IMR-90 (cell line): Measurements from ENCODE around the gene GORASP1. TPM values are rescaled to one million over a fixed set of nuclear protein-coding genes. Genes with fewer than 3 reads are reported as not detected.

ENCODE experiments used
- ATAC-seq: fragments of 200-7000 bp; cut with Tn5 transposase; 2 replicates; pipeline ENCODE4 v1.9.1; 2020; ENCODE audit warnings: low read depth, mild to moderate bottlenecking, moderate library complexity
- BruUV-seq: library from RNA; stranded (reverse); fragments of 400-500 nt; replicated peaks from 2 replicates; lab custom pipeline; 2021; lab: Mats Ljungman, UMichigan
- CTCF ChIA-PET: fragments of 300-600 bp; formaldehyde crosslinking; extraction: SDS; loops from one replicate; lab custom pipeline; 2021; ENCODE audit warnings: antibody characterized with exemption; lab: Yijun Ruan, JAX
- POLR2A ChIA-PET: fragments of 300-600 bp; sonication (Branson Sonifier 250); formaldehyde crosslinking; loops from one replicate; lab custom pipeline; 2022; ENCODE audit warnings: antibody characterized with exemption; ENCODE audit not compliant: unreplicated experiment; lab: Charles Lee
- DNase-seq: peaks from one replicate; pipeline ENCODE4 v3.0.0; 2013
- H2AFZ ChIP-seq: replicated peaks from 2 replicates; pipeline ENCODE3; 2013; ENCODE audit warnings: low read length, mild to moderate bottlenecking; ENCODE audit not compliant: poor library complexity
- H2AK5ac ChIP-seq: 2 replicates; pipeline ENCODE4 v1.6.1; 2013; ENCODE audit warnings: low read depth, low read length, inconsistent platforms
- H2AK9ac ChIP-seq: replicated peaks from 2 replicates; pipeline ENCODE3; 2013; ENCODE audit warnings: mild to moderate bottlenecking, low read depth, low read length, moderate library complexity; ENCODE audit not compliant: poor library complexity
- H2BK120ac ChIP-seq: 2 replicates; pipeline ENCODE4 v1.6.1; 2013; ENCODE audit warnings: low read depth, low read length, inconsistent platforms
- H2BK15ac ChIP-seq: 3 replicates; pipeline ENCODE4 v1.6.1; 2013; ENCODE audit warnings: low read depth, low read length, inconsistent platforms
- H2BK20ac ChIP-seq: 2 replicates; pipeline ENCODE4 v1.6.1; 2013; ENCODE audit warnings: low read depth, mild to moderate bottlenecking, inconsistent platforms, low read length, moderate library complexity
- H2BK5ac ChIP-seq: 2 replicates; pipeline ENCODE4 v1.6.1; 2013; ENCODE audit warnings: mild to moderate bottlenecking, low read depth, low read length, inconsistent platforms; ENCODE audit not compliant: poor library complexity, severe bottlenecking
- H3K14ac ChIP-seq: replicated peaks from 2 replicates; pipeline ENCODE4 v1.6.1; 2013; ENCODE audit warnings: low read depth, low read length, inconsistent platforms
- H3K18ac ChIP-seq: 2 replicates; pipeline ENCODE4 v1.6.1; 2013; ENCODE audit warnings: low read depth, low read length, control low read depth
- H3K23ac ChIP-seq: 2 replicates; pipeline ENCODE4 v1.6.1; 2013; ENCODE audit warnings: low read depth, low read length, inconsistent platforms
- H3K27ac ChIP-seq: 2 replicates; pipeline ENCODE4 v1.5.1; 2013; ENCODE audit warnings: mild to moderate bottlenecking, control low read depth, low read length; ENCODE audit not compliant: insufficient read depth
- H3K27me3 ChIP-seq: 2 replicates; pipeline ENCODE4 v1.6.1; 2013; ENCODE audit warnings: low read length; ENCODE audit not compliant: control insufficient read depth, insufficient read depth
- H3K36me3 ChIP-seq: 2 replicates; pipeline ENCODE4 v1.6.1; 2013; ENCODE audit warnings: low read length, mixed read lengths; ENCODE audit not compliant: control insufficient read depth, insufficient read depth
- H3K4ac ChIP-seq: 2 replicates; pipeline ENCODE4 v1.6.1; 2013; ENCODE audit warnings: low read depth, low read length, inconsistent platforms
- H3K4me1 ChIP-seq: 2 replicates; pipeline ENCODE4 v1.6.1; 2013; ENCODE audit warnings: low read length, mixed read lengths; ENCODE audit not compliant: control insufficient read depth, insufficient read depth
- H3K4me2 ChIP-seq: 2 replicates; pipeline ENCODE4 v1.6.1; 2013; ENCODE audit warnings: low read depth, mild to moderate bottlenecking, control low read depth, low read length, moderate library complexity
- H3K4me3 ChIP-seq: 2 replicates; pipeline ENCODE4 v1.5.1; 2013; ENCODE audit warnings: low read depth, mild to moderate bottlenecking, control low read depth, low read length, moderate library complexity; ENCODE audit not compliant: insufficient read depth
- H3K56ac ChIP-seq: 2 replicates; pipeline ENCODE4 v1.6.1; 2013; ENCODE audit warnings: low read length, inconsistent platforms; ENCODE audit not compliant: insufficient read depth; ENCODE audit errors: extremely low read depth
- H3K79me1 ChIP-seq, 2 experiments: 2 replicates each; pipeline ENCODE4 v1.6.1; 2013; ENCODE audit warnings: low read length in 2 of 2, inconsistent platforms in 1 of 2, low read depth in 1 of 2
- H3K9ac ChIP-seq: 2 replicates; pipeline ENCODE4 v1.6.1; 2013; ENCODE audit warnings: low read depth, low read length, control low read depth
- H3K9me1 ChIP-seq: 2 replicates; pipeline ENCODE4 v1.6.1; 2013; ENCODE audit warnings: low read length, inconsistent platforms; ENCODE audit not compliant: insufficient read depth
- H3K9me3 ChIP-seq: 2 replicates; pipeline ENCODE4 v1.6.1; 2013; ENCODE audit warnings: low read length; ENCODE audit not compliant: control insufficient read depth, insufficient read depth
- H4K20me1 ChIP-seq: 2 replicates; pipeline ENCODE4 v1.6.1; 2013; ENCODE audit warnings: low read length, inconsistent platforms; ENCODE audit not compliant: insufficient read depth
- H4K5ac ChIP-seq: 2 replicates; pipeline ENCODE4 v1.6.1; 2013; ENCODE audit warnings: mild to moderate bottlenecking, low read depth, low read length, control low read depth
- H4K8ac ChIP-seq, 2 experiments: 2 replicates each; pipeline ENCODE4 v1.6.1; 2013; ENCODE audit warnings: low read depth in 2 of 2, low read length in 2 of 2, control low read depth in 1 of 2, inconsistent platforms in 1 of 2
- H4K91ac ChIP-seq: 2 replicates; pipeline ENCODE4 v1.6.1; 2013; ENCODE audit warnings: low read depth, low read length, inconsistent platforms; ENCODE audit not compliant: insufficient read depth
- BHLHE40 ChIP-seq: fragments of 150-350 bp; IDR thresholded peaks from 2 replicates; pipeline ENCODE4 v1.6.1; 2016; ENCODE audit warnings: mild to moderate bottlenecking, low read depth, low read length
- CEBPB ChIP-seq: IDR thresholded peaks from 2 replicates; pipeline ENCODE4 v1.6.1; 2012; ENCODE audit warnings: low read depth, low read length, improper control_type of control experiment
- CTCF ChIP-seq: conservative IDR thresholded peaks from 2 replicates; pipeline ENCODE4 v1.5.1; 2012; ENCODE audit warnings: mild to moderate bottlenecking, low read depth, low read length, improper control_type of control experiment
- ELK1 ChIP-seq: fragments of 150-350 bp; IDR thresholded peaks from 2 replicates; pipeline ENCODE4 v1.6.1; 2016; ENCODE audit warnings: low read depth, mild to moderate bottlenecking, low read length, moderate library complexity, borderline replicate concordance
- FOS ChIP-seq: fragments of 150-350 bp; IDR thresholded peaks from 2 replicates; pipeline ENCODE4 v1.6.1; 2016; ENCODE audit warnings: low read depth, low read length
- MAFK ChIP-seq: IDR thresholded peaks from 2 replicates; pipeline ENCODE4 v1.6.1; 2012; ENCODE audit warnings: low read depth, low read length, improper control_type of control experiment
- MXI1 ChIP-seq: IDR thresholded peaks from 2 replicates; pipeline ENCODE4 v1.6.1; 2012; ENCODE audit warnings: low read depth, mild to moderate bottlenecking, low read length, moderate library complexity, borderline replicate concordance
- NFE2L2 ChIP-seq: fragments of 150-350 bp; IDR thresholded peaks from 2 replicates; pipeline ENCODE4 v1.6.1; 2016; ENCODE audit warnings: low read depth, mild to moderate bottlenecking, low read length
- RAD21 ChIP-seq: IDR thresholded peaks from 2 replicates; pipeline ENCODE4 v1.6.1; 2012; ENCODE audit warnings: low read length, improper control_type of control experiment
- RCOR1 ChIP-seq: IDR thresholded peaks from 2 replicates; pipeline ENCODE4 v1.6.1; 2012; ENCODE audit warnings: mild to moderate bottlenecking, low read length, improper control_type of control experiment; ENCODE audit not compliant: insufficient replicate concordance
- RFX5 ChIP-seq: IDR thresholded peaks from 2 replicates; pipeline ENCODE4 v1.8.0; 2012; ENCODE audit warnings: low read depth, mild to moderate bottlenecking, low read length, moderate library complexity
- SMC3 ChIP-seq: fragments of 150-350 bp; IDR thresholded peaks from 2 replicates; pipeline ENCODE4 v1.6.1; 2016; ENCODE audit warnings: low read depth, mild to moderate bottlenecking, antibody characterized with exemption, low read length, moderate library complexity
- USF2 ChIP-seq: fragments of 150-350 bp; IDR thresholded peaks from 2 replicates; pipeline ENCODE4 v1.6.1; 2017; ENCODE audit warnings: mild to moderate bottlenecking, antibody characterized with exemption, low read length, low read depth
- WGBS, 2 experiments: methylation state at CpG; one replicate each; pipeline versions ENCODE4 v1.1.5 to v1.1.7; 2013; ENCODE audit warnings: missing lambda C conversion rate in 2 of 2; ENCODE audit not compliant: insufficient read length in 1 of 2; ENCODE audit errors: extremely low coverage in 2 of 2; 5-methylcytosine and 5-hydroxymethylcytosine counted together
- dilution Hi-C: fragments of 300-500 bp; cut with HindIII; formaldehyde crosslinking; loops from one replicate; pipeline ENCODE4 v1.14.3; 2018; ENCODE audit warnings: low sequenced_read_pairs; ENCODE audit not compliant: unreplicated experiment
- in situ Hi-C: fragments of 300-500 bp; cut with MboI; formaldehyde crosslinking; loops from 3 replicates; pipeline ENCODE4 v1.14.3; 2019; ENCODE audit warnings: low sequenced_read_pairs, inconsistent platforms, mixed read lengths
- intact Hi-C: fragments of 100-400 bp; cut with micrococcal nuclease; formaldehyde crosslinking; loops from 2 replicates; pipeline ENCODE4 v1.10.0; 2022
- polyA plus RNA-seq, 3 experiments: library from polyadenylated mRNA; depleted of rRNA; stranded (reverse); fragments of >200 nt; gene quantifications; 2 replicates each; pipeline ENCODE4 v1.2.3, GENCODE V29; 2012; ENCODE audit warnings: low replicate concordance in 1 of 3
- total RNA-seq: library from RNA; depleted of rRNA; stranded (reverse); fragments of >200 nt; gene quantifications from 2 replicates; pipeline ENCODE4 v1.2.3, GENCODE V29; 2012

GORASP1 gene
- total and polyA plus RNA-seq, 2 of the 4 experiments (the other 2 are of a cell fraction) = 35.0 to 56.6 TPM

- Histone ChIP-seq H2BK15ac (no peak overlapping the region), H3K18ac (no peak overlapping the region), H3K27me3 (no peaks in the 10 kb centered on the region), H4K91ac (no peak overlapping the region), H2AFZ (no peak overlapping the region), H2AK5ac (no peak overlapping the region), H3K23ac (no peak overlapping the region), H3K56ac (no peak overlapping the region), H3K27ac (no peak overlapping the region), H3K14ac (no peak overlapping the region), H3K79me1 (no peaks in the 10 kb centered on the region), H3K9me3 (no peaks in the 10 kb centered on the region), H3K9ac (no peak overlapping the region), H2BK5ac (no peak overlapping the region), H3K4me2 (no peak overlapping the region), H4K5ac (no peak overlapping the region), H3K4ac (no peak overlapping the region), H3K4me3 (no peak overlapping the region), H4K20me1 (no peaks in the 10 kb centered on the region), H2BK20ac (no peak overlapping the region), H3K9me1 (no peaks in the 10 kb centered on the region; the same call in 1 of the 2 replicates), H4K8ac (no peak overlapping the region), H2BK120ac (no peak overlapping the region), H2AK9ac (no peak overlapping the region), H3K36me3 (no peaks in the 10 kb centered on the region), H3K4me1 (no peaks in the 10 kb centered on the region)
- in situ Hi-C loops (no loop called here), intact Hi-C loops (no loop called here), dilution Hi-C loops (no loop called here)
- ATAC-seq (no peak), DNase-seq (no peak)
- ChIA-PET CTCF (no interaction called here), POLR2A (no interaction called here)
- TF ChIP-seq MXI1 (no peak), SMC3 (no peak), NFE2L2 (no peak), CEBPB (no peak), RAD21 (no peak), MAFK (no peak), ELK1 (no peak), CTCF (no peak), RCOR1 (no peak), BHLHE40 (no peak), USF2 (no peak), RFX5 (no peak), FOS (no peak)
- WGBS, 2 experiments = no CpG with 5 or more reads among the region's 3 CpGs
- no TSS peak for BruUV-seq
Observed at GRCh38 chr3:39112113-39112512, 4.7 kb upstream of the GORASP1 start.
